GM12865 (cell line): ENCODE data around the gene CYTH2.

Experiments used
- DNase-seq: peaks from one replicate; pipeline ENCODE4 v3.0.0; 2010; ENCODE audit warnings: low read depth
- H3K4me3 ChIP-seq: 2 replicates; pipeline ENCODE4 v1.5.1; 2011; ENCODE audit warnings: mild to moderate bottlenecking, low read depth, low read length, control low read depth
- TF ChIP-seq, protein P1 (sequence below): IDR thresholded peaks from 2 replicates; pipeline ENCODE4 v1.5.1; 2011; ENCODE audit warnings: low read length, control low read depth, low read depth, inconsistent platforms; ENCODE audit not compliant: insufficient read depth; ENCODE audit errors: missing control alignments

Gene CYTH2

DNA sequence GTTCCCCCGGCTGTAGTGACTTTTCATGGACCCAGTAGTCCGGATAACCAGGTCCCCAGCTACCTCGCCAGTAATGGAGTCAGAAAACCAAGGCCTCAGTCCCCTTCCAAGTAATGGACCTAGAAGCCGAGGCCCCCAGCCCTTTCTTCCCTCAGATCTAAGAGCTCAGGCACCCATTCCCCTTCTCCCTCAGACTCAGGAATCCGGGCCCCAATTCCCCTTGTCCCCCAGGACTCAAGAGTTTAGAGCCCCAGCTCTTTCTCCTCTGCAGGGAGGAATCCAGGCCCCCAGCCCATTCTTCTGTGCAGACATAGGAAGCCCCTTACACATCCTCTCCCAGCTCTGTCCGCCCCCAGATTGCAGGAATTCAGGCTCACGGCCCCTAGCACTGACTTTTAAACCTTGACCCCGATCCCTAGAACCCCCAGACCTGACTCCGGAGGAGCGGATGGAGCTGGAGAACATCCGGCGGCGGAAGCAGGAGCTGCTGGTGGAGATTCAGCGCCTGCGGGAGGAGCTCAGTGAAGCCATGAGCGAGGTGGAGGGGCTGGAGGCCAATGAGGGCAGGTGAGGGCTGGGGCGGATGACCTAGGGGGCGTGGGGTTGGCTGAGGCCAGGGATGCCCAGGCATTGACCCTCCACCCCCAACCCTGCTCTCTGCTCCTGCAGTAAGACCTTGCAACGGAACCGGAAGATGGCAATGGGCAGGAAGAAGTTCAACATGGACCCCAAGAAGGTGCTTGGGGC lies 938 bp downstream of the CYTH2 start:
- peak overlapping the region; percentile 85 for H3K4me3 ChIP-seq
- no peak for DNase-seq
- TF ChIP-seq, protein P1, sequence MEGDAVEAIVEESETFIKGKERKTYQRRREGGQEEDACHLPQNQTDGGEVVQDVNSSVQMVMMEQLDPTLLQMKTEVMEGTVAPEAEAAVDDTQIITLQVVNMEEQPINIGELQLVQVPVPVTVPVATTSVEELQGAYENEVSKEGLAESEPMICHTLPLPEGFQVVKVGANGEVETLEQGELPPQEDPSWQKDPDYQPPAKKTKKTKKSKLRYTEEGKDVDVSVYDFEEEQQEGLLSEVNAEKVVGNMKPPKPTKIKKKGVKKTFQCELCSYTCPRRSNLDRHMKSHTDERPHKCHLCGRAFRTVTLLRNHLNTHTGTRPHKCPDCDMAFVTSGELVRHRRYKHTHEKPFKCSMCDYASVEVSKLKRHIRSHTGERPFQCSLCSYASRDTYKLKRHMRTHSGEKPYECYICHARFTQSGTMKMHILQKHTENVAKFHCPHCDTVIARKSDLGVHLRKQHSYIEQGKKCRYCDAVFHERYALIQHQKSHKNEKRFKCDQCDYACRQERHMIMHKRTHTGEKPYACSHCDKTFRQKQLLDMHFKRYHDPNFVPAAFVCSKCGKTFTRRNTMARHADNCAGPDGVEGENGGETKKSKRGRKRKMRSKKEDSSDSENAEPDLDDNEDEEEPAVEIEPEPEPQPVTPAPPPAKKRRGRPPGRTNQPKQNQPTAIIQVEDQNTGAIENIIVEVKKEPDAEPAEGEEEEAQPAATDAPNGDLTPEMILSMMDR: no peak

DNA sequence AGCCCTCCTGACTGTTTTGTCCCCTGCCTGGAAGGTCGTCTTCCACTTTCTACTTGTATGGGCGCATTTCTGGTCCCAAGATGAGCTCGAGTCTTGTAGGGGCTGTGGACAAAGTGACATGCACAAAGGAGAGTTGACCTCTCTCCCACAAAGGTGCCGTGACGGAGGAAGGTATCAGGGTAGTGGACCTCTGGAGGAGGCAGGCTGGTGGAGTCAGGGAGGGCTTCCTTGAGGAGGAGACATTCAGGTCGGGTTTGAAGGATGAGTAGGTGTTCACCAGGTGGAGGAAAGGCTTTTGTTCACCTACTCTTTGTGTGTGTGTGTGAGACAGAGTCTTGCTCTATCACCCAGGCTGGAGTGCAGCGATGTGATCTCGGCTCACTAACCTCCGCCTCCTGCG lies 1.7 kb downstream of the CYTH2 start:
- DNase-seq: no peak
- no peak overlapping the region for H3K4me3 ChIP-seq
- TF ChIP-seq, protein P1: no peak

DNA sequence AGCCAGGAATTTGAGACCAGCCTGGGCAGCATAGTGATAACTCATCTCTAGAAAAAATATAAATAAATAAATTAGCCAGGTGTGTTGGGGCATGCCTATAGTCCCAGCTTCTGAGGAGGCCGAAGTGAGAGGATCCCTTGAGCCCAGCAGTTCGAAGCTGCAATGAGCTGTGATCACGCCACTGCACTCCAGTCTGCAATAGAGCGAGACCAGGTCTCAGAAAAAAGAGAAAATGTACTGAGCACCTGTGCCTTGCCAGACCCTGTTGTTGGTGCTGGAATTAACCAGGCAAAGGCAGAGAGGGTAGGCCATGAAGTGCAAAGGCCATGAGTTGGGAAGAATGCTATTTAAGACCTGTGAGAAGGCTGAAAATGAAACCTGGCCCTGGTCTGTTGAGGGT lies 2.7 kb downstream of the CYTH2 start:
- TF ChIP-seq, protein P1: no peak
- DNase-seq: no peak
- H3K4me3 ChIP-seq: no peak overlapping the region

DNA sequence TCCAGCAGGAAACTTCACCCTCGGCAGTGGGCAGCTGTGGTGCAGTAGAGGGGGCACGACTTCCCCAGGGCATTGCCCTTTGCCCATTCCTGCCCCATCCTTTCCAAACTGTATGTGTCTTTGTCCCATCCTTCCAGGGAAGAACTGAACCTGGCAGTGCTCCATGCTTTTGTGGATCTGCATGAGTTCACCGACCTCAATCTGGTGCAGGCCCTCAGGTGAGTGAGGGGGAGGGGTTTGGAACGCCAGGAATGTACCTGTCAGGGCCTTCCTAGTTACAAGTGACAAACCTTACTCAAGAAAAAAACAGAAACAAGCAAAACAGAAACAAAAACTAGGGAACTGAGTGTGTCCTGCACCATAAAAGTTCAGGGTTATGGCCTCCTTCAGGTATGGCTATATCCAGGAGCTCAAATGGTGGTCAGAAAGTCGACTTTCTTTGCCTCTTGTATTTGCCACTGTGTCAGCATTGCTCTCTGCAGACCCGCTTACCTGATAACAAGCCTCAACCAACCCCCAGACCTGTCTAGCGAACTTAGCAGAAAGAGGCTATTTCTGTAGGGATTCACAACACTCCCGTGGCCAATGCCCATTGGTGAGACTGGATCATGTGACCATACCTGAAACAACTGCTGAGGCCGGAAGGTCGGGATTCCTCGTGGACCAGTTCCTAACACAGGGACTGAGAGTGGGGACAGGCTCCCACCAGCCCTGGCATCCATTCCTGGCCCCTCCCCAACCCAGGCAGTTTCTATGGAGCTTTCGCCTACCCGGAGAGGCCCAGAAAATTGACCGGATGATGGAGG lies 4.2 kb downstream of the CYTH2 start:
- DNase-seq: no peak
- no peak overlapping the region for H3K4me3 ChIP-seq
- TF ChIP-seq, protein P1: no peak

DNA sequence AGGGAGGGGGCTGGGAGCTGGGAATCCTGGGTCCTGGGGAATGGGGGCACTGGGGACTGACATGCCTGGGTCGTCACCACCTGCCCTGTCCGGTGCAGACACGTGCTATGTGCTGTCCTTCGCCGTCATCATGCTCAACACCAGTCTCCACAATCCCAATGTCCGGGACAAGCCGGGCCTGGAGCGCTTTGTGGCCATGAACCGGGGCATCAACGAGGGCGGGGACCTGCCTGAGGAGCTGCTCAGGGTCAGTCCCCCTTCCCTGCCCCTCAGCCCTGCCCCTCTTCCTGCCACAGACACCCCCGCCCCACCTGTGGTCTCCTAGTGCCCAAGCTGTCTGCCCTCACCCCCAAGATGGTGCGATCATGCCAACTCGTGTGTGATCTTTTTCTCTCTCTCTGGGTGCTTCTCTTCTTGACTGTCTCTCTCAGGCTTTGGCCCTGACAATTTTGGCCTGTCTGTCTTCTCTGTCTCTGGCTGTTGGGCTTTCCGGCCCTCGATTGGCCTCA lies 5.0 kb downstream of the CYTH2 start:
- no peak overlapping the region for H3K4me3 ChIP-seq
- DNase-seq: no peak
- TF ChIP-seq, protein P1: no peak

DNA sequence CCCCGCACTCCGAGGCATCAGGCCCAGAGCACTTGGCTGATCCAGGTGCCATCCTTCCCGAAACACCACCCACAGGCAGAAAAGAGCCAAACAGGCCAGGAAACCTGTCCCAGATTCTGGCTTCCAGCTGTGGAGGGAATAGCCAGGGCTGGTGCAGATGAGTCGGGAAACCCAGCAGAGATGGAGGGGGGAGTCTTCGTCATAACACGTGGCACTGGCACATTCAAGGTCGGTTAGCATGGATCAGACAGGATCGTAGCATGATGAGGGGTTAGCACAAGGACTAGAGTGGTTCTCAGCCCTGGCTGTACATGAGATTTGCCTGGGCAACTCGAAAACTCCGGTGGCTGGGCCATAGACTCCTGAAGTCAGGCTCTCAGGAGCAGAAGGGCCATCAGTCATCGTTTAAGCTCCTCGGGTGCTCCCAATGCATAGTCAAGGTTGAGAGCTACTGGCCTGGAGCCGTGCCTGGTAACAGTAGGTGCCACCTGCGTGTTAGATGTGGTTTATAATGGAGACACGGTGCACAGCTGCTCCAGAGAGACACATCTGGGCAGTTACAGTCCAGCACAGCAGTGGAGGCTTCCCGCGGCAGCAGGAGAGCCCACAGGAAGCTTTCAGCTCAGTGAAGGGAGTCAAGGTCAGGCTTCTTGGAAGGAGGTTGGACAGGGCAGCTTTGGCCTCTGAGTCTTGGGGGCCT lies 6.3 kb downstream of the CYTH2 start:
- TF ChIP-seq, protein P1: no peak
- H3K4me3 ChIP-seq: no peak overlapping the region
- DNase-seq: no peak
